Measurements from ENCODE around the gene GLIPR1L1. TPM values are rescaled to one million over a fixed set of nuclear protein-coding genes. Genes with fewer than 3 reads are reported as not detected.

GLIPR1L1 gene
- total RNA-seq, 2 experiments from 2014 or later = not detected

DNA sequence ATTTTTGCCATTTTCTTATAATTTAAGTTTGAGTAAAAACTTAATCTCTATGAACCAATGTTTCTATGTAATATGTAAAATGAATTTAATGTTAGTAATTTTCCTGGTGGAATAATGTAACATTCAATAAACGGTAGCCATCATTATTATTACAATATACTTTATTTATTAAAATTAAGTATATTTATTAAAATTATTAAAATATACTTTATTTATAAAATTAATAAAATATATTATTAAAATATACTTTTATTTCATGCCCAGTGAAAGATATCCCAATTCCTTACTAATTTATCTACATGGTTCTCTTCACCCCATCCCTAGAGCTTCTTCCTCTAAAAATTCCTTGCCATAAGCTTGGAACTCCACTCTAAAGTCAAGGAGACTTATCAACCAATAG is 6.8 kb upstream of the GLIPR1L1 start:
- no peak overlapping the region for H3K27ac Mint-ChIP-seq
- DNase-seq (no peak), ATAC-seq (no peak)
- TF ChIP-seq, protein P1, sequence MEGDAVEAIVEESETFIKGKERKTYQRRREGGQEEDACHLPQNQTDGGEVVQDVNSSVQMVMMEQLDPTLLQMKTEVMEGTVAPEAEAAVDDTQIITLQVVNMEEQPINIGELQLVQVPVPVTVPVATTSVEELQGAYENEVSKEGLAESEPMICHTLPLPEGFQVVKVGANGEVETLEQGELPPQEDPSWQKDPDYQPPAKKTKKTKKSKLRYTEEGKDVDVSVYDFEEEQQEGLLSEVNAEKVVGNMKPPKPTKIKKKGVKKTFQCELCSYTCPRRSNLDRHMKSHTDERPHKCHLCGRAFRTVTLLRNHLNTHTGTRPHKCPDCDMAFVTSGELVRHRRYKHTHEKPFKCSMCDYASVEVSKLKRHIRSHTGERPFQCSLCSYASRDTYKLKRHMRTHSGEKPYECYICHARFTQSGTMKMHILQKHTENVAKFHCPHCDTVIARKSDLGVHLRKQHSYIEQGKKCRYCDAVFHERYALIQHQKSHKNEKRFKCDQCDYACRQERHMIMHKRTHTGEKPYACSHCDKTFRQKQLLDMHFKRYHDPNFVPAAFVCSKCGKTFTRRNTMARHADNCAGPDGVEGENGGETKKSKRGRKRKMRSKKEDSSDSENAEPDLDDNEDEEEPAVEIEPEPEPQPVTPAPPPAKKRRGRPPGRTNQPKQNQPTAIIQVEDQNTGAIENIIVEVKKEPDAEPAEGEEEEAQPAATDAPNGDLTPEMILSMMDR (IDR thresholded peaks at IDR 0.05) = no peak
- ChIA-PET POLR2A (no interaction called here), CTCF (interaction anchor here (1.2 kb wide), 1 partner anchor 21 kb away, joined by 3 read pairs; no protein-coding TSS in a partner anchor)
- H3K36me3 Mint-ChIP-seq (ENCODE audit: low read depth) = no peaks in the 10 kb centered on the region
- H3K4me3 Mint-ChIP-seq = no peak overlapping the region
- H3K4me1 Mint-ChIP-seq (ENCODE audit: low read depth) = peaks cover 11% of the 10 kb centered on the region
- H3K9me3 Mint-ChIP-seq = no peaks in the 10 kb centered on the region
- peaks cover 29% of the 10 kb centered on the region for H3K27me3 Mint-ChIP-seq
- intact Hi-C loops (cut with micrococcal nuclease) = no loop called here

DNA sequence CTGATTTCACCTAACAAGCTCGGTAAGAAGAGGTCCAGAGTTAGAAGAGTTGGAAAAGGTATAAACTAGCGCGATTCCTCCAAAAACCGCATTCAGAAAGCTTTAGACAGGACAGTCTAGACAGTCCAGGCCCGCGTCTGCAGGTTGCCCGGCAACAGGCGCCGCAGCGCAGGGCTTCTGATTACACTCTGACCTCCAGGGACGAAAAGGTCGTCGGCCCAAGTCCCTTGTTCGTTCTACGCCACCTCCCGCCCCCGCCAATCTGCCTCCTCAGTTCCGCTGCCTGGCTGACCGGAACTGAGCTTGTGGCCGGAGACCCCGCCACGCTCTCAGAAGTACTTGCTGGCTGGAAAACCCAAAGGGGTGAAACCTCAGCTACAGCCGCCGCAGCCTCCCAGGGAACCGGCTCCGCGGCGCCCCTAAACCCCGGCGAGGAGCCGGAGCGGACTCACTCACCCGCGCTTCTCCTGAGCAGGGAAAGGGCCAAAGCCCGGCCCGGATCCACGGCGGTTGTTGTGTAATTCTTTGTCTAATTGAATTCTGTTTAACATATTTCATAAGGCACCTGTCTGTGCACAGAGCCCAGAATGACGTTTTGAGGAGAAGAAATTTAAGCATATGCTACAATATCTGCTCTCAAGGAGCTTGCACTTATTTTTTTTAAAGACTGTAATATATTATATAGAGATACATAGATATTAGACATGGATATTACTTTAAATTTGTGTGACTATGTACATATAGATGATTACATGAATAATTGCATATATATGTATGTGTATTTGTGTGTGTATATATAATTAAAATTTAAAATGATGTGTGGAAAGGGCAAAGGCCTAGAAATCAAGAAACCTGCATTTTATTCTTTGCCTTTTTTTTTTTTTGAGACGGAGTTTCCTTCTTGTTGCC is 4.3 kb upstream of the GLIPR1L1 start, which contains the start of gene CAPS2:
TSS of gene CAPS2 (minus strand) at position 407 of the 909 bp plus-strand sequence. CDS start 3,826 bp downstream, outside the sequence.
- peak; percentile 78 for DNase-seq
- peaks cover 20% of the 10 kb centered on the region for H3K4me1 Mint-ChIP-seq (ENCODE audit: low read depth)

DNA sequence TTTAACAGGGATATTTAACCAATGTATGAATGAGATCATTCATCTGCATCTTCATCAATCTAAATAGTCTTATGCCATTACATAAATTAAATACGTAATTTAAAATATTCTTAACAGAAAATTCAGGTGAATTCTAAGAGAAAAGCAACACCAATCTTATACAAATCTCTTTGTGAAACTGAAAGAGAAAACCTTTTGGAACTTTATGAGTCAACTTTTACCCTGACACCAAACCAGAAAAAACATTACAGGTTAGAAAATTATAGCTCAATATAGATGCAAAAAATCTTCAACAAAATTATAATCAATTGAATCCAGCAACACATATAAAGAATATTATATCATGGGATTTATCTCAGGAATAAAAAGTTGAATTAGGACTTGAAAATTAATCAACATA is 3.4 kb downstream of the GLIPR1L1 start:
- no peak for ATAC-seq
- CTCF ChIA-PET = no interaction called here

More for the DNA sequence above, 4.3 kb upstream of the GLIPR1L1 start, which contains the start of gene CAPS2:
- TF ChIP-seq, protein P1 (IDR thresholded peaks at IDR 0.05) = no peak
- Mint-ChIP-seq H3K27me3 (peaks cover 43% of the 10 kb centered on the region), H3K27ac (no peak within 1 kb of the TSS), H3K4me3 (peak within 1 kb of the TSS; percentile 74), H3K36me3 (ENCODE audit: low read depth) (no peaks in the 10 kb centered on the region), H3K9me3 (no peaks in the 10 kb centered on the region)
- CTCF ChIA-PET = interaction anchor here (1.9 kb wide), 1 partner anchor 61 kb away, joined by 6 read pairs; the partner anchor contains the start of gene GLIPR1L2
- peak; percentile 92 for ATAC-seq
- intact Hi-C loops (cut with micrococcal nuclease) = loop anchor here (5.0 to 10.0 kb wide), 2 partner anchors 157 to 705 kb away; partner anchors contain the start of gene PHLDA1
- POLR2A ChIA-PET = interaction anchor here (1.1 kb wide), 1 partner anchor 153 kb away, joined by 4 read pairs; no protein-coding TSS in a partner anchor

DNA sequence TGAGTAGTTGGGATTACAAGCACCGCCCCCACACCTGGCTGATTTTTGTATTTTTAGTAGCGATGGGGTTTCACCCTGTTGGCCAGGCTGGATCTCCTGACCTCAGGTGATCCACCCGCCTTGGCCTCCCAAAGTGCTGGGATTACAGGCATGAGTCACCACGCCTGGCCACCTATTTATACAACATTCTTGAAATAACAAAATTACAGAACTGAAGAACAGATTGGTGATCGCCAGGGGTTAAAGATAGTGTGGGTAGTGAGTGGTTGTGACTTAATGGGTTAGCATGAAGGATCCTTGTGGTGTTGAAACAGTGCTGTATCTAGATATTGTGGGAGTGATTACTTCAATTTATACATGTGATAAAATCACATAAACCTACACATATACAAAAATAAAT is 7.4 kb downstream of the GLIPR1L1 start:
- H3K27ac Mint-ChIP-seq = no peak overlapping the region
- DNase-seq (no peak), ATAC-seq (no peak)
- ChIA-PET CTCF (interaction anchor here (1.4 kb wide), 1 partner anchor 8 kb away, joined by 6 read pairs; the partner anchor contains the start of gene GLIPR1L1), POLR2A (no interaction called here)
- H3K27me3 Mint-ChIP-seq = no peaks in the 10 kb centered on the region
- H3K4me1 Mint-ChIP-seq (ENCODE audit: low read depth) = peaks cover 20% of the 10 kb centered on the region
- no peak overlapping the region for H3K4me3 Mint-ChIP-seq
- H3K36me3 Mint-ChIP-seq (ENCODE audit: low read depth) = no peaks in the 10 kb centered on the region
- H3K9me3 Mint-ChIP-seq = peaks cover under 1% of the 10 kb centered on the region
- intact Hi-C loops (cut with micrococcal nuclease) = no loop called here
- TF ChIP-seq, protein P1 (IDR thresholded peaks at IDR 0.05) = no peak

More for the DNA sequence above, 3.4 kb downstream of the GLIPR1L1 start:
- Mint-ChIP-seq H3K36me3 (ENCODE audit: low read depth) (no peaks in the 10 kb centered on the region), H3K4me1 (ENCODE audit: low read depth) (peaks cover 19% of the 10 kb centered on the region), H3K4me3 (no peak overlapping the region), H3K27me3 (peaks cover 15% of the 10 kb centered on the region), H3K9me3 (no peaks in the 10 kb centered on the region), H3K27ac (no peak overlapping the region)
- no peak for DNase-seq
- intact Hi-C loops (cut with micrococcal nuclease) = loop anchor here (10.0 kb wide), 1 partner anchor 697 kb away; the partner anchor contains the start of gene PHLDA1
- TF ChIP-seq, protein P1 (IDR thresholded peaks at IDR 0.05) = no peak
- POLR2A ChIA-PET = no interaction called here

All from activated CD8-positive, alpha-beta T cell treated with anti-CD3 and anti-CD28 coated beads for 36 hours (primary cell).